K562 (cell line): ENCODE data around the gene CSAD. TPM values are rescaled to one million over a fixed set of nuclear protein-coding genes. Genes with fewer than 3 reads are reported as not detected.

Experiments used
- DPF2 ChIP-seq: fragments of 450-650 bp; IDR thresholded peaks from 2 replicates; pipeline ENCODE4 v1.6.1; 2016
- FOXJ3 ChIP-seq: sonication (generic); formaldehyde crosslinking; IDR thresholded peaks from 2 replicates; pipeline ENCODE4 v1.4.0; 2020; ENCODE audit warnings: mild to moderate bottlenecking, missing genetic modification reagents
- GABPA ChIP-seq: fragments of 200-800 bp; sonication (Bioruptor generic); conservative IDR thresholded peaks from 2 replicates; pipeline ENCODE4 v1.6.1; 2016; ENCODE audit warnings: low read depth, missing genetic modification characterization, missing compliant biosample characterization
- HIVEP1 ChIP-seq: fragments of 250-450 bp; sonication (Bioruptor Pico); IDR thresholded peaks from 2 replicates; pipeline ENCODE4 v1.4.0; 2020; ENCODE audit warnings: mild to moderate bottlenecking
- HNRNPH1 ChIP-seq: fragments of 200-400 bp; formaldehyde crosslinking; optimal IDR thresholded peaks from 2 replicates; pipeline ENCODE3; 2017; ENCODE audit warnings: low read depth, mild to moderate bottlenecking, low read length, moderate library complexity
- JUNB ChIP-seq: fragments of 450-650 bp; formaldehyde crosslinking; conservative IDR thresholded peaks from 2 replicates; pipeline ENCODE4 v1.4.0; 2020; ENCODE audit warnings: mild to moderate bottlenecking
- KLF6 ChIP-seq: fragments of 250-450 bp; sonication (Bioruptor Pico); IDR thresholded peaks from 2 replicates; pipeline ENCODE4 v1.4.0; 2020; ENCODE audit warnings: mild to moderate bottlenecking, moderate library complexity, borderline replicate concordance
- PHF21A ChIP-seq: fragments of 450-650 bp; IDR thresholded peaks from 2 replicates; pipeline ENCODE4 v1.6.1; 2017; ENCODE audit warnings: low read depth, borderline replicate concordance
- POLR2G ChIP-seq: fragments of 200-400 bp; formaldehyde crosslinking; IDR thresholded peaks from 2 replicates; pipeline ENCODE4 v1.6.1; 2017; ENCODE audit warnings: low read depth, mild to moderate bottlenecking, antibody characterized with exemption, low read length, moderate library complexity
- POLR3G ChIP-seq: IDR thresholded peaks from 2 replicates; pipeline ENCODE4 v1.6.1; 2011; ENCODE audit not compliant: insufficient read length, insufficient replicate concordance; ENCODE audit errors: extremely low read depth
- RCOR1 ChIP-seq, 2 experiments: IDR thresholded peaks; 2 replicates each; pipeline ENCODE4 v1.6.1; 2012; ENCODE audit warnings: low read depth in 2 of 2, low read length in 2 of 2, borderline replicate concordance in 1 of 2, improper control_type of control experiment in 1 of 2
- TAF9B ChIP-seq: fragments of 450-650 bp; IDR thresholded peaks from 2 replicates; pipeline ENCODE4 v1.6.1; 2018; ENCODE audit warnings: mild to moderate bottlenecking; ENCODE audit not compliant: partially characterized antibody
- YY1 ChIP-seq, 3 experiments: IDR thresholded peaks; 2 replicates each; pipeline ENCODE4 v1.6.1; 2011; ENCODE audit warnings: low read length in 2 of 3, mild to moderate bottlenecking in 2 of 3, moderate library complexity in 2 of 3, borderline replicate concordance in 1 of 3, control low read depth in 1 of 3, low read depth in 1 of 3; ENCODE audit not compliant: insufficient read depth in 3 of 3, insufficient replicate concordance in 2 of 3, control insufficient read depth in 1 of 3, insufficient read length in 1 of 3; ENCODE audit errors: extremely low read depth in 1 of 3
- ZKSCAN8 ChIP-seq: fragments of 200-800 bp; sonication (Bioruptor generic); IDR thresholded peaks from 2 replicates; pipeline ENCODE4 v1.6.1; 2016; ENCODE audit warnings: missing genetic modification characterization, missing compliant biosample characterization
- ZNF347 ChIP-seq: fragments of 450-650 bp; formaldehyde crosslinking; IDR thresholded peaks from 2 replicates; pipeline ENCODE4 v1.4.0; 2020; ENCODE audit warnings: low read depth, mild to moderate bottlenecking, moderate library complexity
- ZNF41 ChIP-seq: fragments of 250-450 bp; sonication (Bioruptor Pico); conservative IDR thresholded peaks from 2 replicates; pipeline ENCODE4 v1.4.0; 2020; ENCODE audit warnings: mild to moderate bottlenecking
- polyA plus RNA-seq, 8 experiments: library from polyadenylated mRNA; depleted of rRNA in 4 of 8; stranded (reverse) in 5 of 8; unstranded in 3 of 8; fragments of >200 nt; fragmentation: Nextera tagmentation in 2 of 8; fragmentation: Illumina TruSeq in 1 of 8; extraction: Ambion mirVana in 2 of 8; extraction: Trizol in 1 of 8; gene quantifications; 2 replicates each; pipeline versions ENCODE4 v1.2.1 to v1.2.3, GENCODE V29; 2011 to 2014; ENCODE audit warnings: inconsistent platforms in 1 of 8, missing spikeins in 1 of 8
- total RNA-seq, 7 experiments: library from RNA; depleted of rRNA in 6 of 7; stranded (reverse); fragments of >200 nt in 6 of 7; fragmentation: Illumina TruSeq in 2 of 7; extraction: Trizol in 2 of 7; gene quantifications; 2 replicates each; pipeline versions ENCODE4 v1.2.1 to v1.2.3, GENCODE V29; 2011 to 2021; ENCODE audit warnings: low replicate concordance in 1 of 7
- TF ChIP-seq, protein P1 (sequence below): sonication (generic); formaldehyde crosslinking; IDR thresholded peaks from 2 replicates; pipeline ENCODE4 v1.5.0; 2020; ENCODE audit warnings: missing genetic modification reagents
- TF ChIP-seq, protein P2 (sequence below), 2 experiments: fragments of 250-450 bp in 1 of 2; fragments of 450-650 bp in 1 of 2; sonication (Bioruptor Pico) in 1 of 2; IDR thresholded peaks; 2 replicates each; pipeline versions ENCODE4 v1.6.1 to v1.8.0; 2016 to 2021; ENCODE audit warnings: mild to moderate bottlenecking in 2 of 2, moderate library complexity in 2 of 2, missing compliant biosample characterization in 1 of 2, missing genetic modification characterization in 1 of 2
- TF ChIP-seq, protein P3 (sequence below): sonication (generic); IDR thresholded peaks from 2 replicates; pipeline ENCODE4 v1.6.1; 2016
- TF ChIP-seq, protein P4 (sequence below): sonication (generic); formaldehyde crosslinking; IDR thresholded peaks from 2 replicates; pipeline ENCODE4 v1.8.0; 2022; ENCODE audit warnings: missing genetic modification reagents, mild to moderate bottlenecking, borderline replicate concordance
- TF ChIP-seq, protein P5 (sequence below): fragments of 450-650 bp; formaldehyde crosslinking; IDR thresholded peaks from 2 replicates; pipeline ENCODE4 v1.4.0; 2020; ENCODE audit warnings: mild to moderate bottlenecking, moderate library complexity
- TF ChIP-seq, protein P6 (sequence below): fragments of 450-650 bp; IDR thresholded peaks from 2 replicates; pipeline ENCODE4 v1.6.1; 2017; ENCODE audit warnings: mild to moderate bottlenecking, moderate library complexity

CSAD gene
- total and polyA plus RNA-seq, 9 of the 15 experiments (the other 6 are each of a cell fraction or from before 2014, with no cell fraction given): 1.8 to 19.6 (median 8.1) TPM

DNA sequence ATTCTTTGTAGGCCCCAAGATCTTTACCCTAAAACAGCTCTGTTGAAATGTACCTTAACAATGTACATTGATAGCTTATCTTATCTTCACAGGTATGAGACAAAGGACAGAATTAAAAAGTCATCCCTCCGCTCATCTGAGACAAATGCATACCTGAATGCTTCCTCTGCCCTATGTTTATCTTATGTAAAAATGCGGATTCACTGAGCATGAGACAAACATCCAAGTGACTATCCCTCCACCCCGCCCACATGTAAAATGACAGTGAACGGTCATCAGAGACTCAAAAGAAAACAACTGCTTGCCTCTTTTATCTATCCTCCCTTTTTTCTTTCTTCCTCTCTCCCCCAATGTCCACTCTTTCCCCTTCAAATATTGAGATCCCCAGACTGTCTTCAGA lies 37.4 kb downstream of the CSAD start (continued):
- TF ChIP-seq, protein P1, sequence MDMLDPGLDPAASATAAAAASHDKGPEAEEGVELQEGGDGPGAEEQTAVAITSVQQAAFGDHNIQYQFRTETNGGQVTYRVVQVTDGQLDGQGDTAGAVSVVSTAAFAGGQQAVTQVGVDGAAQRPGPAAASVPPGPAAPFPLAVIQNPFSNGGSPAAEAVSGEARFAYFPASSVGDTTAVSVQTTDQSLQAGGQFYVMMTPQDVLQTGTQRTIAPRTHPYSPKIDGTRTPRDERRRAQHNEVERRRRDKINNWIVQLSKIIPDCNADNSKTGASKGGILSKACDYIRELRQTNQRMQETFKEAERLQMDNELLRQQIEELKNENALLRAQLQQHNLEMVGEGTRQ (CRISPR knock-in tag): no peak
- TF ChIP-seq POLR2G (no peak), DPF2 (peak; percentile 61), ZNF41 (CRISPR knock-in tag) (no peak), TAF9B (no peak), ZKSCAN8 (CRISPR knock-in tag) (no peak), JUNB (CRISPR knock-in tag) (no peak), POLR3G (no peak), RCOR1 (IDR thresholded peaks at IDR 0.05; ENCODE audit: borderline replicate concordance in 1 of 2, low read depth in 2 of 2, low read length in 2 of 2) (no peak), FOXJ3 (CRISPR knock-in tag) (no peak), YY1 (IDR thresholded peaks at IDR 0.05; ENCODE audit: borderline replicate concordance in 1 of 3, control insufficient read depth in 1 of 3, extremely low read depth in 1 of 3, insufficient read depth in 3 of 3, insufficient read length in 1 of 3, insufficient replicate concordance in 2 of 3, low read depth in 1 of 3, low read length in 2 of 3) (no peak), HIVEP1 (CRISPR knock-in tag) (no peak), KLF6 (CRISPR knock-in tag) (no peak), GABPA (no peak), ZNF347 (CRISPR knock-in tag) (no peak), HNRNPH1 (no peak), PHF21A (no peak)
- TF ChIP-seq, protein P2, sequence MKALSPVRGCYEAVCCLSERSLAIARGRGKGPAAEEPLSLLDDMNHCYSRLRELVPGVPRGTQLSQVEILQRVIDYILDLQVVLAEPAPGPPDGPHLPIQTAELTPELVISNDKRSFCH (CRISPR knock-in tag; IDR thresholded peaks at IDR 0.05): no peak
- TF ChIP-seq, protein P2 (tag; IDR thresholded peaks at IDR 0.05): no peak
- TF ChIP-seq, protein P3, sequence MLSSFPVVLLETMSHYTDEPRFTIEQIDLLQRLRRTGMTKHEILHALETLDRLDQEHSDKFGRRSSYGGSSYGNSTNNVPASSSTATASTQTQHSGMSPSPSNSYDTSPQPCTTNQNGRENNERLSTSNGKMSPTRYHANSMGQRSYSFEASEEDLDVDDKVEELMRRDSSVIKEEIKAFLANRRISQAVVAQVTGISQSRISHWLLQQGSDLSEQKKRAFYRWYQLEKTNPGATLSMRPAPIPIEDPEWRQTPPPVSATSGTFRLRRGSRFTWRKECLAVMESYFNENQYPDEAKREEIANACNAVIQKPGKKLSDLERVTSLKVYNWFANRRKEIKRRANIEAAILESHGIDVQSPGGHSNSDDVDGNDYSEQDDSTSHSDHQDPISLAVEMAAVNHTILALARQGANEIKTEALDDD: no peak
- TF ChIP-seq, protein P4, sequence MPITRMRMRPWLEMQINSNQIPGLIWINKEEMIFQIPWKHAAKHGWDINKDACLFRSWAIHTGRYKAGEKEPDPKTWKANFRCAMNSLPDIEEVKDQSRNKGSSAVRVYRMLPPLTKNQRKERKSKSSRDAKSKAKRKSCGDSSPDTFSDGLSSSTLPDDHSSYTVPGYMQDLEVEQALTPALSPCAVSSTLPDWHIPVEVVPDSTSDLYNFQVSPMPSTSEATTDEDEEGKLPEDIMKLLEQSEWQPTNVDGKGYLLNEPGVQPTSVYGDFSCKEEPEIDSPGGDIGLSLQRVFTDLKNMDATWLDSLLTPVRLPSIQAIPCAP (CRISPR knock-in tag): no peak
- TF ChIP-seq, protein P5, sequence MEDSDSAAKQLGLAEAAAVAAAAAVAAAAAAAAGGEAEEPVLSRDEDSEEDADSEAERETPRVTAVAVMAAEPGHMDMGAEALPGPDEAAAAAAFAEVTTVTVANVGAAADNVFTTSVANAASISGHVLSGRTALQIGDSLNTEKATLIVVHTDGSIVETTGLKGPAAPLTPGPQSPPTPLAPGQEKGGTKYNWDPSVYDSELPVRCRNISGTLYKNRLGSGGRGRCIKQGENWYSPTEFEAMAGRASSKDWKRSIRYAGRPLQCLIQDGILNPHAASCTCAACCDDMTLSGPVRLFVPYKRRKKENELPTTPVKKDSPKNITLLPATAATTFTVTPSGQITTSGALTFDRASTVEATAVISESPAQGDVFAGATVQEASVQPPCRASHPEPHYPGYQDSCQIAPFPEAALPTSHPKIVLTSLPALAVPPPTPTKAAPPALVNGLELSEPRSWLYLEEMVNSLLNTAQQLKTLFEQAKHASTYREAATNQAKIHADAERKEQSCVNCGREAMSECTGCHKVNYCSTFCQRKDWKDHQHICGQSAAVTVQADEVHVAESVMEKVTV (CRISPR knock-in tag): no peak
- TF ChIP-seq, protein P6, sequence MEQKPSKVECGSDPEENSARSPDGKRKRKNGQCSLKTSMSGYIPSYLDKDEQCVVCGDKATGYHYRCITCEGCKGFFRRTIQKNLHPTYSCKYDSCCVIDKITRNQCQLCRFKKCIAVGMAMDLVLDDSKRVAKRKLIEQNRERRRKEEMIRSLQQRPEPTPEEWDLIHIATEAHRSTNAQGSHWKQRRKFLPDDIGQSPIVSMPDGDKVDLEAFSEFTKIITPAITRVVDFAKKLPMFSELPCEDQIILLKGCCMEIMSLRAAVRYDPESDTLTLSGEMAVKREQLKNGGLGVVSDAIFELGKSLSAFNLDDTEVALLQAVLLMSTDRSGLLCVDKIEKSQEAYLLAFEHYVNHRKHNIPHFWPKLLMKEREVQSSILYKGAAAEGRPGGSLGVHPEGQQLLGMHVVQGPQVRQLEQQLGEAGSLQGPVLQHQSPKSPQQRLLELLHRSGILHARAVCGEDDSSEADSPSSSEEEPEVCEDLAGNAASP: no peak
